Measurements from ENCODE around the gene ENO2. TPM values are rescaled to one million over a fixed set of nuclear protein-coding genes. Genes with fewer than 3 reads are reported as not detected.

Gene ENO2
- total and polyA plus RNA-seq, 2 donors (not counting 1 experiment from before 2014, with no cell fraction given) = 20.3 to 43.0 TPM

- no peak for TF ChIP-seq EZH2 (IDR thresholded peaks at IDR 0.05; ENCODE audit: low read length, missing control alignments)
- TF ChIP-seq CTCF (conservative IDR thresholded peaks at IDR 0.05 in 1 of 2, IDR thresholded peaks at IDR 0.05 in 1 of 2; ENCODE audit: low read depth in 1 of 2, low read length in 2 of 2) = no peak
- peaks cover 5% of the 10 kb centered on the region for H3K4me1 ChIP-seq (ENCODE audit: control insufficient read depth, extremely low read depth, insufficient read depth, low read length)
- no peak overlapping the region for H3K9ac ChIP-seq (ENCODE audit: insufficient read depth, low read length)
- peaks cover 22% of the 10 kb centered on the region for H3K36me3 ChIP-seq (ENCODE audit: control insufficient read depth, insufficient read depth, low read length)
- H3K4me2 ChIP-seq (ENCODE audit: extremely low read depth, insufficient read depth, low read length) = no peak overlapping the region
- DNase-seq (ENCODE audit: low read depth in 2 of 2) = no peak
- H2AFZ ChIP-seq (ENCODE audit: low read length) = no peak overlapping the region
- H3K79me2 ChIP-seq (ENCODE audit: control insufficient read depth, insufficient read depth, low read length) = peaks cover 3% of the 10 kb centered on the region
- no peaks in the 10 kb centered on the region for H4K20me1 ChIP-seq (ENCODE audit: control insufficient read depth, extremely low read depth, insufficient read depth, low read length)
- H3K4me3 ChIP-seq (replicated peaks in 1 of 4; ENCODE audit: control extremely low read depth in 1 of 4, insufficient read depth in 1 of 4, low read depth in 3 of 4, low read length in 4 of 4) = no peak overlapping the region
- H3K27me3 ChIP-seq (ENCODE audit: control insufficient read depth, insufficient read depth, low read length) = no peaks in the 10 kb centered on the region
- H3K9me3 ChIP-seq (ENCODE audit: control insufficient read depth, insufficient read depth, low read depth, low read length) = no peaks in the 10 kb centered on the region
- H3K27ac ChIP-seq (ENCODE audit: insufficient read depth, low read length) = no peak overlapping the region
Measured at GRCh38 chr12:6919588-6919987, 5.2 kb downstream of the ENO2 start.

GRCh38 chr12:6921539-6921938 is 7.2 kb downstream of the ENO2 start:
- Histone ChIP-seq H3K27me3 (ENCODE audit: control insufficient read depth, insufficient read depth, low read length) (no peaks in the 10 kb centered on the region), H3K9ac (ENCODE audit: insufficient read depth, low read length) (no peak overlapping the region), H3K36me3 (ENCODE audit: control insufficient read depth, insufficient read depth, low read length) (peaks cover 20% of the 10 kb centered on the region), H3K79me2 (ENCODE audit: control insufficient read depth, insufficient read depth, low read length) (no peaks in the 10 kb centered on the region), H3K4me1 (ENCODE audit: control insufficient read depth, extremely low read depth, insufficient read depth, low read length) (peaks cover 23% of the 10 kb centered on the region), H3K4me3 (replicated peaks in 1 of 4; ENCODE audit: control extremely low read depth in 1 of 4, insufficient read depth in 1 of 4, low read depth in 3 of 4, low read length in 4 of 4) (no peak overlapping the region), H3K4me2 (ENCODE audit: extremely low read depth, insufficient read depth, low read length) (no peak overlapping the region), H3K9me3 (ENCODE audit: control insufficient read depth, insufficient read depth, low read depth, low read length) (no peaks in the 10 kb centered on the region), H2AFZ (ENCODE audit: low read length) (no peak overlapping the region), H3K27ac (ENCODE audit: insufficient read depth, low read length) (no peak overlapping the region), H4K20me1 (ENCODE audit: control insufficient read depth, extremely low read depth, insufficient read depth, low read length) (no peaks in the 10 kb centered on the region)
- no peak for TF ChIP-seq EZH2 (IDR thresholded peaks at IDR 0.05; ENCODE audit: low read length, missing control alignments)
- TF ChIP-seq CTCF (conservative IDR thresholded peaks at IDR 0.05 in 1 of 2, IDR thresholded peaks at IDR 0.05 in 1 of 2; ENCODE audit: low read depth in 1 of 2, low read length in 2 of 2) = no peak
- DNase-seq (ENCODE audit: low read depth in 2 of 2) = no peak

- H3K27me3 ChIP-seq (ENCODE audit: control insufficient read depth, insufficient read depth, low read length) = no peaks in the 10 kb centered on the region
- peaks cover 16% of the 10 kb centered on the region for H3K36me3 ChIP-seq (ENCODE audit: control insufficient read depth, insufficient read depth, low read length)
- H4K20me1 ChIP-seq (ENCODE audit: control insufficient read depth, extremely low read depth, insufficient read depth, low read length) = no peaks in the 10 kb centered on the region
- no peak overlapping the region for H3K9ac ChIP-seq (ENCODE audit: insufficient read depth, low read length)
- H2AFZ ChIP-seq (ENCODE audit: low read length) = no peak overlapping the region
- TF ChIP-seq CTCF (conservative IDR thresholded peaks at IDR 0.05 in 1 of 2, IDR thresholded peaks at IDR 0.05 in 1 of 2; ENCODE audit: low read depth in 1 of 2, low read length in 2 of 2) (no peak), EZH2 (IDR thresholded peaks at IDR 0.05; ENCODE audit: low read length, missing control alignments) (no peak)
- H3K9me3 ChIP-seq (ENCODE audit: control insufficient read depth, insufficient read depth, low read depth, low read length) = no peaks in the 10 kb centered on the region
- H3K79me2 ChIP-seq (ENCODE audit: control insufficient read depth, insufficient read depth, low read length) = peaks cover 5% of the 10 kb centered on the region
- H3K4me2 ChIP-seq (ENCODE audit: extremely low read depth, insufficient read depth, low read length) = no peak overlapping the region
- peaks cover 27% of the 10 kb centered on the region for H3K4me1 ChIP-seq (ENCODE audit: control insufficient read depth, extremely low read depth, insufficient read depth, low read length)
- H3K27ac ChIP-seq (ENCODE audit: insufficient read depth, low read length) = no peak overlapping the region
- no peak for DNase-seq (ENCODE audit: low read depth in 2 of 2)
- H3K4me3 ChIP-seq (replicated peaks in 1 of 4; ENCODE audit: control extremely low read depth in 1 of 4, insufficient read depth in 1 of 4, low read depth in 3 of 4, low read length in 4 of 4) = no peak overlapping the region
Measured at GRCh38 chr12:6921996-6922946, 7.9 kb downstream of the ENO2 start.

Measured in fibroblast of lung (primary cell).